HepG2 (cell line): ENCODE results near the gene ABHD12. TPM values are rescaled to one million over a fixed set of nuclear protein-coding genes. Genes with fewer than 3 reads are reported as not detected.

Source experiments
- ISL2 ChIP-seq: sonication (generic); formaldehyde crosslinking; IDR thresholded peaks from 2 replicates; pipeline ENCODE4 v1.5.0; 2020; ENCODE audit warnings: missing genetic modification reagents
- JUN ChIP-seq: sonication (generic); formaldehyde crosslinking; IDR thresholded peaks from 2 replicates; pipeline ENCODE4 v1.4.0; 2020; ENCODE audit warnings: mild to moderate bottlenecking, missing genetic modification reagents
- RXRA ChIP-seq: sonication (generic); formaldehyde crosslinking; IDR thresholded peaks from 2 replicates; pipeline ENCODE4 v1.5.1; 2020; ENCODE audit warnings: missing genetic modification reagents
- TBL1XR1 ChIP-seq: fragments of 150-350 bp; IDR thresholded peaks from 2 replicates; pipeline ENCODE4 v1.6.1; 2014; ENCODE audit warnings: borderline replicate concordance, low read length; ENCODE audit not compliant: partially characterized antibody
- ZNF253 ChIP-seq: sonication (generic); formaldehyde crosslinking; IDR thresholded peaks from 2 replicates; pipeline ENCODE4 v1.8.0; 2022; ENCODE audit warnings: mild to moderate bottlenecking, missing genetic modification reagents, borderline replicate concordance
- ZNF292 ChIP-seq: sonication (generic); formaldehyde crosslinking; IDR thresholded peaks from 2 replicates; pipeline ENCODE4 v1.8.1; 2022; ENCODE audit warnings: mild to moderate bottlenecking, low read depth, missing genetic modification reagents, borderline replicate concordance
- ZNF501 ChIP-seq: sonication (generic); formaldehyde crosslinking; IDR thresholded peaks from 2 replicates; pipeline ENCODE4 v1.5.1; 2020; ENCODE audit warnings: mild to moderate bottlenecking, moderate library complexity, missing genetic modification reagents
- ZNF572 ChIP-seq: sonication (generic); formaldehyde crosslinking; IDR thresholded peaks from 2 replicates; pipeline ENCODE4 v1.5.1; 2020; ENCODE audit warnings: mild to moderate bottlenecking, missing genetic modification reagents
- polyA plus RNA-seq, 8 experiments: library from polyadenylated mRNA; depleted of rRNA in 3 of 8; stranded (reverse) in 7 of 8; unstranded in 1 of 8; fragments of >200 nt; fragmentation: Illumina TruSeq in 4 of 8; extraction: Trizol in 4 of 8; gene quantifications; 2 replicates each; pipeline versions ENCODE4 v1.2.1 to v1.2.3, GENCODE V29; 2011 to 2016; ENCODE audit warnings: low read depth in 4 of 8, missing spikeins in 1 of 8, mixed read lengths in 1 of 8; ENCODE audit not compliant: insufficient read depth in 1 of 8
- total RNA-seq, 5 experiments: library from RNA; depleted of rRNA; stranded (reverse); fragments of >200 nt; fragmentation: Illumina TruSeq; extraction: Trizol; gene quantifications; 2 replicates each; pipeline ENCODE4 v1.2.3, GENCODE V29; 2016; ENCODE audit warnings: low read depth in 1 of 5
- TF ChIP-seq, protein P1 (sequence below): sonication (generic); formaldehyde crosslinking; IDR thresholded peaks from 2 replicates; pipeline ENCODE4 v1.4.0; 2020; ENCODE audit warnings: mild to moderate bottlenecking, missing genetic modification reagents, borderline replicate concordance
- TF ChIP-seq, protein P2 (sequence below), 2 experiments: sonication (generic) in 1 of 2; formaldehyde crosslinking in 1 of 2; IDR thresholded peaks; 2 replicates each; pipeline versions ENCODE4 v1.6.1 to v1.9.0; 2014 to 2022; ENCODE audit warnings: antibody characterized with exemption in 1 of 2, borderline replicate concordance in 1 of 2, inconsistent platforms in 1 of 2, low read depth in 1 of 2, missing genetic modification reagents in 1 of 2
- TF ChIP-seq, protein P3 (sequence below): sonication (generic); formaldehyde crosslinking; IDR thresholded peaks from 2 replicates; pipeline ENCODE4 v1.5.1; 2020; ENCODE audit warnings: mild to moderate bottlenecking, missing genetic modification reagents, moderate library complexity

The ABHD12 gene
- total and polyA plus RNA-seq, 2 of the 13 experiments (the other 11 are each of a cell fraction or from before 2014, with no cell fraction given): 23.5 to 72.1 TPM

DNA sequence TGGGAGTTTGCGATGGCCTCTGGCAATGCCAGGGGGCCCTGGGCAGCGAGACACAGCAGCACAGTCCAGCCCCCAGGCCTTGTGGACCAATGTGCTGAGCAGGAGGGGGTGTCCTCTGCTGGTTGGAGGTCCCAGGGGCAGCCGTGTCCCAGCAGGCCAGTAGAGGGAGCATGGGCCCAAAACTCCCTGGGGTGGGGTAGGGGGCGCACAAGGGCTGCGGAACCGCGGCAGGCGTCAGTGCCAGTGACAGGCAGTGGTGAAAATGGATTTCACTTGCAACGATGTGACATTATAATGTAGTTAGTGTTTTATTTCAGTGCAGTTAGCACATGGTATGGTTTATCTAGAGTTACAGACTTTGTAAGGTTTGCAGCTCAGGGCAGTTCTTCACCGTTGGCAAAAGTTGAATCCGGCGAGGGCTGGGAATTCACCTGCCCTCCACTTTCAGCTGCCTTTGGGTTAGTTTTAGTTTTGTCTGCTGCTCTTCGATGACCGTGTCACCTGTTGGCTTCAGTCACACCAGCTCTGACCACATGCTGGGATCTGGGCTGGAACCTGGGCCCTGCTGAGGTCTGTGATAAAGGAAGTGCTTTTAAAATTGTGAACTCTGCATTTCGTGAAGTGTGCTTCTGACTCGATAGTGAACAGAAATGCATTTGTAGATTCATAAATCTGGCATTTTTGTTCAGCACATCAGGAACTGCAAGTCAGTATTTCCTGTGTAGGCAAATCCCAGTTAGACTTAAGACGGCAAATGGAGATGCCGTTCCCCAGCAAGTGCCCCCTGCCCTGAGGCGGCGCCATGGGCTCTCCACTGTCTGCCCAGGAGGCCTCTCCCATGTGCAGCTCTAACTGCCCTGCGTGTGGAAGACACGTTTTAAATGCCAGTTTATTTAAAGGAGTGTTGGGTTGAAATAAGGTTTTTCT, 95.9 kb downstream of the ABHD12 start (continued):
- TF ChIP-seq, protein P1, sequence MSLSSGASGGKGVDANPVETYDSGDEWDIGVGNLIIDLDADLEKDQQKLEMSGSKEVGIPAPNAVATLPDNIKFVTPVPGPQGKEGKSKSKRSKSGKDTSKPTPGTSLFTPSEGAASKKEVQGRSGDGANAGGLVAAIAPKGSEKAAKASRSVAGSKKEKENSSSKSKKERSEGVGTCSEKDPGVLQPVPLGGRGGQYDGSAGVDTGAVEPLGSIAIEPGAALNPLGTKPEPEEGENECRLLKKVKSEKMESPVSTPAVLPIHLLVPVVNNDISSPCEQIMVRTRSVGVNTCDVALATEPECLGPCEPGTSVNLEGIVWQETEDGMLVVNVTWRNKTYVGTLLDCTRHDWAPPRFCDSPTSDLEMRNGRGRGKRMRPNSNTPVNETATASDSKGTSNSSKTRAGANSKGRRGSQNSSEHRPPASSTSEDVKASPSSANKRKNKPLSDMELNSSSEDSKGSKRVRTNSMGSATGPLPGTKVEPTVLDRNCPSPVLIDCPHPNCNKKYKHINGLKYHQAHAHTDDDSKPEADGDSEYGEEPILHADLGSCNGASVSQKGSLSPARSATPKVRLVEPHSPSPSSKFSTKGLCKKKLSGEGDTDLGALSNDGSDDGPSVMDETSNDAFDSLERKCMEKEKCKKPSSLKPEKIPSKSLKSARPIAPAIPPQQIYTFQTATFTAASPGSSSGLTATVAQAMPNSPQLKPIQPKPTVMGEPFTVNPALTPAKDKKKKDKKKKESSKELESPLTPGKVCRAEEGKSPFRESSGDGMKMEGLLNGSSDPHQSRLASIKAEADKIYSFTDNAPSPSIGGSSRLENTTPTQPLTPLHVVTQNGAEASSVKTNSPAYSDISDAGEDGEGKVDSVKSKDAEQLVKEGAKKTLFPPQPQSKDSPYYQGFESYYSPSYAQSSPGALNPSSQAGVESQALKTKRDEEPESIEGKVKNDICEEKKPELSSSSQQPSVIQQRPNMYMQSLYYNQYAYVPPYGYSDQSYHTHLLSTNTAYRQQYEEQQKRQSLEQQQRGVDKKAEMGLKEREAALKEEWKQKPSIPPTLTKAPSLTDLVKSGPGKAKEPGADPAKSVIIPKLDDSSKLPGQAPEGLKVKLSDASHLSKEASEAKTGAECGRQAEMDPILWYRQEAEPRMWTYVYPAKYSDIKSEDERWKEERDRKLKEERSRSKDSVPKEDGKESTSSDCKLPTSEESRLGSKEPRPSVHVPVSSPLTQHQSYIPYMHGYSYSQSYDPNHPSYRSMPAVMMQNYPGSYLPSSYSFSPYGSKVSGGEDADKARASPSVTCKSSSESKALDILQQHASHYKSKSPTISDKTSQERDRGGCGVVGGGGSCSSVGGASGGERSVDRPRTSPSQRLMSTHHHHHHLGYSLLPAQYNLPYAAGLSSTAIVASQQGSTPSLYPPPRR (CRISPR knock-in tag): peak; percentile 31; the same call in 1 of the 2 replicates
- TF ChIP-seq ZNF292 (CRISPR knock-in tag) (peak; percentile 73; the same call in 1 of the 2 replicates), TBL1XR1 (peak; percentile 41), ZNF501 (peak; percentile 84), JUN (CRISPR knock-in tag) (0 out of 2 replicates have a peak, but pooled peaks have one; percentile 19), ZNF253 (CRISPR knock-in tag) (peak; percentile 75; the same call in 1 of the 2 replicates), ISL2 (peak; percentile 66), RXRA (CRISPR knock-in tag) (peak; percentile 35; the same call in 1 of the 2 replicates), ZNF572 (0 out of 2 replicates have a peak, but pooled peaks have one; percentile 68)
- TF ChIP-seq, protein P2, sequence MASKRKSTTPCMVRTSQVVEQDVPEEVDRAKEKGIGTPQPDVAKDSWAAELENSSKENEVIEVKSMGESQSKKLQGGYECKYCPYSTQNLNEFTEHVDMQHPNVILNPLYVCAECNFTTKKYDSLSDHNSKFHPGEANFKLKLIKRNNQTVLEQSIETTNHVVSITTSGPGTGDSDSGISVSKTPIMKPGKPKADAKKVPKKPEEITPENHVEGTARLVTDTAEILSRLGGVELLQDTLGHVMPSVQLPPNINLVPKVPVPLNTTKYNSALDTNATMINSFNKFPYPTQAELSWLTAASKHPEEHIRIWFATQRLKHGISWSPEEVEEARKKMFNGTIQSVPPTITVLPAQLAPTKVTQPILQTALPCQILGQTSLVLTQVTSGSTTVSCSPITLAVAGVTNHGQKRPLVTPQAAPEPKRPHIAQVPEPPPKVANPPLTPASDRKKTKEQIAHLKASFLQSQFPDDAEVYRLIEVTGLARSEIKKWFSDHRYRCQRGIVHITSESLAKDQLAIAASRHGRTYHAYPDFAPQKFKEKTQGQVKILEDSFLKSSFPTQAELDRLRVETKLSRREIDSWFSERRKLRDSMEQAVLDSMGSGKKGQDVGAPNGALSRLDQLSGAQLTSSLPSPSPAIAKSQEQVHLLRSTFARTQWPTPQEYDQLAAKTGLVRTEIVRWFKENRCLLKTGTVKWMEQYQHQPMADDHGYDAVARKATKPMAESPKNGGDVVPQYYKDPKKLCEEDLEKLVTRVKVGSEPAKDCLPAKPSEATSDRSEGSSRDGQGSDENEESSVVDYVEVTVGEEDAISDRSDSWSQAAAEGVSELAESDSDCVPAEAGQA (IDR thresholded peaks at IDR 0.05; ENCODE audit: low read depth): peak; percentile 64; the same call in 1 of the 2 replicates
- TF ChIP-seq, protein P2 (CRISPR knock-in tag; IDR thresholded peaks at IDR 0.05; ENCODE audit: borderline replicate concordance): no peak
- TF ChIP-seq, protein P3, sequence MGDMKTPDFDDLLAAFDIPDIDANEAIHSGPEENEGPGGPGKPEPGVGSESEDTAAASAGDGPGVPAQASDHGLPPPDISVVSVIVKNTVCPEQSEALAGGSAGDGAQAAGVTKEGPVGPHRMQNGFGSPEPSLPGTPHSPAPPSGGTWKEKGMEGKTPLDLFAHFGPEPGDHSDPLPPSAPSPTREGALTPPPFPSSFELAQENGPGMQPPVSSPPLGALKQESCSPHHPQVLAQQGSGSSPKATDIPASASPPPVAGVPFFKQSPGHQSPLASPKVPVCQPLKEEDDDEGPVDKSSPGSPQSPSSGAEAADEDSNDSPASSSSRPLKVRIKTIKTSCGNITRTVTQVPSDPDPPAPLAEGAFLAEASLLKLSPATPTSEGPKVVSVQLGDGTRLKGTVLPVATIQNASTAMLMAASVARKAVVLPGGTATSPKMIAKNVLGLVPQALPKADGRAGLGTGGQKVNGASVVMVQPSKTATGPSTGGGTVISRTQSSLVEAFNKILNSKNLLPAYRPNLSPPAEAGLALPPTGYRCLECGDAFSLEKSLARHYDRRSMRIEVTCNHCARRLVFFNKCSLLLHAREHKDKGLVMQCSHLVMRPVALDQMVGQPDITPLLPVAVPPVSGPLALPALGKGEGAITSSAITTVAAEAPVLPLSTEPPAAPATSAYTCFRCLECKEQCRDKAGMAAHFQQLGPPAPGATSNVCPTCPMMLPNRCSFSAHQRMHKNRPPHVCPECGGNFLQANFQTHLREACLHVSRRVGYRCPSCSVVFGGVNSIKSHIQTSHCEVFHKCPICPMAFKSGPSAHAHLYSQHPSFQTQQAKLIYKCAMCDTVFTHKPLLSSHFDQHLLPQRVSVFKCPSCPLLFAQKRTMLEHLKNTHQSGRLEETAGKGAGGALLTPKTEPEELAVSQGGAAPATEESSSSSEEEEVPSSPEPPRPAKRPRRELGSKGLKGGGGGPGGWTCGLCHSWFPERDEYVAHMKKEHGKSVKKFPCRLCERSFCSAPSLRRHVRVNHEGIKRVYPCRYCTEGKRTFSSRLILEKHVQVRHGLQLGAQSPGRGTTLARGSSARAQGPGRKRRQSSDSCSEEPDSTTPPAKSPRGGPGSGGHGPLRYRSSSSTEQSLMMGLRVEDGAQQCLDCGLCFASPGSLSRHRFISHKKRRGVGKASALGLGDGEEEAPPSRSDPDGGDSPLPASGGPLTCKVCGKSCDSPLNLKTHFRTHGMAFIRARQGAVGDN (CRISPR knock-in tag): peak; percentile 84
